WERI-Rb-1 (cell line): ENCODE results near the gene C19orf81.

Experiments used
- DNase-seq: peaks from one replicate; pipeline ENCODE4 v3.0.0-alpha.2; 2020
- H3K27ac ChIP-seq: fragments of 250-450 bp; sonication (Bioruptor Pico); 2 replicates; pipeline ENCODE4 v1.5.1; 2020; ENCODE audit warnings: mild to moderate bottlenecking, moderate library complexity
- H3K27me3 ChIP-seq: fragments of 250-450 bp; sonication (Bioruptor Pico); 2 replicates; pipeline ENCODE4 v1.5.1; 2021; ENCODE audit warnings: mild to moderate bottlenecking, low read depth, moderate library complexity; ENCODE audit not compliant: insufficient read depth, severe bottlenecking
- H3K36me3 ChIP-seq: fragments of 250-450 bp; sonication (Bioruptor Pico); 2 replicates; pipeline ENCODE4 v1.5.1; 2020; ENCODE audit warnings: mild to moderate bottlenecking, moderate library complexity
- H3K4me3 ChIP-seq: 2 replicates; pipeline ENCODE4 v1.5.1; 2011; ENCODE audit warnings: low read depth, mild to moderate bottlenecking, control low read depth, low read length
- H3K9me3 ChIP-seq: fragments of 250-450 bp; sonication (Bioruptor Pico); 2 replicates; pipeline ENCODE4 v1.5.1; 2021; ENCODE audit warnings: mild to moderate bottlenecking, moderate library complexity; ENCODE audit not compliant: severe bottlenecking
- TF ChIP-seq, protein P1 (sequence below): IDR thresholded peaks from 2 replicates; pipeline ENCODE4 v1.5.1; 2011; ENCODE audit warnings: low read depth, mild to moderate bottlenecking, control low read depth, inconsistent platforms, low read length

The C19orf81 gene

DNA sequence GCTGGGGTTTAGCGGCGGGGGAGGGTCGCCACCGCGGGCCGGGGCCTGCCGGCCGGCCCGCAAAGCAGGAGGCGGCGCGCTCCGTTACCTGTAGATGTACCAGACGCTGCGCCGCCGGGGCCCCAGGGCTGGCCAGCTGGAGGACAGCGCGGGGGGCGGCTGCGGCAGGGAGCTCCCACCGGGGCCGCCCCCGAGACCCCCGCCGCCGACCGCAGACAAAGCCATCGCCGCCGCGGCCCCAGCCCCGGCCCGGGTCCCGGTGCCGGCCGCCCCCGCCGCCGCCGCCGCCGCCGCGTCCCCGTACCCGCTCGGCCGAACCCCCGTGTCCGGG, 45.5 kb downstream of the C19orf81 start:
- TF ChIP-seq, protein P1, sequence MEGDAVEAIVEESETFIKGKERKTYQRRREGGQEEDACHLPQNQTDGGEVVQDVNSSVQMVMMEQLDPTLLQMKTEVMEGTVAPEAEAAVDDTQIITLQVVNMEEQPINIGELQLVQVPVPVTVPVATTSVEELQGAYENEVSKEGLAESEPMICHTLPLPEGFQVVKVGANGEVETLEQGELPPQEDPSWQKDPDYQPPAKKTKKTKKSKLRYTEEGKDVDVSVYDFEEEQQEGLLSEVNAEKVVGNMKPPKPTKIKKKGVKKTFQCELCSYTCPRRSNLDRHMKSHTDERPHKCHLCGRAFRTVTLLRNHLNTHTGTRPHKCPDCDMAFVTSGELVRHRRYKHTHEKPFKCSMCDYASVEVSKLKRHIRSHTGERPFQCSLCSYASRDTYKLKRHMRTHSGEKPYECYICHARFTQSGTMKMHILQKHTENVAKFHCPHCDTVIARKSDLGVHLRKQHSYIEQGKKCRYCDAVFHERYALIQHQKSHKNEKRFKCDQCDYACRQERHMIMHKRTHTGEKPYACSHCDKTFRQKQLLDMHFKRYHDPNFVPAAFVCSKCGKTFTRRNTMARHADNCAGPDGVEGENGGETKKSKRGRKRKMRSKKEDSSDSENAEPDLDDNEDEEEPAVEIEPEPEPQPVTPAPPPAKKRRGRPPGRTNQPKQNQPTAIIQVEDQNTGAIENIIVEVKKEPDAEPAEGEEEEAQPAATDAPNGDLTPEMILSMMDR, result no peak
- Histone ChIP-seq H3K27me3 (no peaks in the 10 kb centered on the region), H3K9me3 (no peaks in the 10 kb centered on the region), H3K36me3 (no peaks in the 10 kb centered on the region; the same call in 1 of the 2 replicates), H3K27ac (peak overlapping the region; percentile 51; the same call in 1 of the 2 replicates), H3K4me3 (peak overlapping the region; percentile 71)
- DNase-seq, result no peak

DNA sequence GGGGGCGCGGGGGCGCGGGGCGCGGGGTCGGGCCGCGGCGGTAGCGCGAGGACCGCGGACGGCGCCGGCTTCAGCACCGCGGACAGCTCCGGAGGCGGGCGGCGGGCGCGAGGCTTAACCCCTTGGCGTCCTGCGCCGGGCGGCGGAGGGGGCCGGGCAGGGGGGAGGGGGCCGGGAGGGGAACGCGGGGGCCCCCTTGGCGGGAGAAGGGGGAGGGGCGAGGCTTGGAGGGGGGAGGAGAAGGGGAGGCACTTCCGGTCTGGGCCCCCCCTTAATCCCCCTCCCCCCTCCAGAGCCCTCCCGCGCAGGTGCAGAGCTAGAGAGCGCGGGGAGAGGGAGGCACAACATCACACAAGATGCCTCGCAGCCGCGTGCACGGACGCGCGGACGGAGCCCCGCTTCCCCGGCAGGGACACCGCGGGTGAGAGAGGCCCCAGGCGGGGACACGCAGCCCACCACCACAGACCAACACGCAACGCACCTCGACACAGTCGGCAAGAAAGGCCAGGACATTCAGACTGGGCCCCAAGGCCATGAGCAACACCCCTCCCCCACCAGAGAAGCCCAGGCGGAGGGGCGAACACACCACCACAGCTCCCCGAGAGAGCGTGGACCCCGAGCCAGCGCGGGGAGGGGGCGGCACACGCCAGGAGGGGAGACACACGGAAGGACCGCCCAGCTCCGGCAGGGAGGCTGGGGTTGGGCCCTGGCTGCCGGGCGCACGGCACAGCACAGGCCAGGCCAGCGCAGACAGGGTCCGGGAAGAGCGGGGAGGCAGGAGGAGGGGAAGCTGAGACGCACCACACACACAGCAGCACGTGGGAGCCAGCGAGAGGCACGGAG, 46.2 kb downstream of the C19orf81 start:
- Histone ChIP-seq H3K27ac (peak overlapping the region; percentile 84), H3K4me3 (peak overlapping the region; percentile 79), H3K36me3 (no peaks in the 10 kb centered on the region; the same call in 1 of the 2 replicates), H3K27me3 (no peaks in the 10 kb centered on the region), H3K9me3 (no peaks in the 10 kb centered on the region)
- DNase-seq, result peak; percentile 84
- TF ChIP-seq, protein P1, result no peak

DNA sequence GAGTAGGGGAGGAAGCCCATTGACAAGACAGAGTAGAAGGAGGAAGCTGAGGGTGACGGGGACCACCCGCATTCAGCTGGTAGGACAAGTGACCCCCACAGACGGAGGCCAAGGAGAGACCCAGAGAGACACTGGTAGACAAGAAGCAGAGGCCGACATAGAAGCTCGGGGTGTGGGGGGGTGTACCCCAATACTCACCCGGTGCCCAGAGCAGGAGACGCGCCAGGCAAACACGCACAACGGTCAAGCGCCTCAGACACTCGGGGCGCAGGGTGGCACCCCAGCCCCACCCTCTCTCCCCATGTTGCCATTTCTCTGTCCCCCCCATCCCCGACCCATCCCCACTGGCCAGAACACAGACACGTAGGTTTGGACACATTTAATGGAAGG, 46.8 kb downstream of the C19orf81 start:
- no peaks in the 10 kb centered on the region; the same call in 1 of the 2 replicates for H3K36me3 ChIP-seq
- H3K27me3 ChIP-seq, result no peaks in the 10 kb centered on the region
- H3K9me3 ChIP-seq, result no peaks in the 10 kb centered on the region
- H3K27ac ChIP-seq, result peak overlapping the region; percentile 84
- no peak for DNase-seq
- TF ChIP-seq, protein P1, result no peak
- peak overlapping the region; percentile 79 for H3K4me3 ChIP-seq

DNA sequence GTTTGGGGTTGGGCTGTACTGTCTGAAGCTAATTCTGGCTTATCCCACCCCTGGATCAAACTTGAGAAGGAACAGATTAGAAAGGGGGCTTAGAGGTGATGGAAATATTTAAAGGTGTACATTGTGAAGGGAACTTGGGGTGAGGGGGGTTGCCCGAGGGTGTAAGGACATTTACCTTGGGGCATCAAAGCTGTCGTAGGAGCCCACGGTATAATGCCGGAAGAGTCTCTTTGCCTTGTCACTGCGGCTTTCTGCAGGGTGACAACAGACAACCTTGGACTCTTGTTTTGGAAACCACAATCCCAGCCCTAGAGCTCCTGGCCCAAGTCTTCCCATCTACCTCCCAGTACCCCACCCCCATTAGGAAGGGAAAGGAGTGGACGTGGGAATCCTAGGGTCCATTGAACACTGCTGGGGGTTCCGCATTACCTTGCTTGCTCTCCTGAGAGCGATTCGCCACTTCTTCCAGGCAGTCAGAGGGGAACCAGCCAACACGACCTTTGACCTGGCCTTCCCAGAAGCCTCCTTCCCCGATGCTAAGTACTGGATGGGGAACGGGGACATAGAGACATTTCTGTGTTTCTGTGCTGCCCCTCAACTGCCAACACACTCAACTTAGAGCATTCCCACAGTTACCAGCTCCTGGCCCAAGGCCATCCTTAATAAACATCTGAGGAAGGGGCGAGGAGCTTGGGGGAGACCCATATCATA, 48.3 kb downstream of the C19orf81 start:
- Histone ChIP-seq H3K4me3 (no peak overlapping the region), H3K36me3 (no peaks in the 10 kb centered on the region), H3K9me3 (no peaks in the 10 kb centered on the region), H3K27me3 (no peaks in the 10 kb centered on the region), H3K27ac (no peak overlapping the region)
- TF ChIP-seq, protein P1, result no peak
- DNase-seq, result no peak

DNA sequence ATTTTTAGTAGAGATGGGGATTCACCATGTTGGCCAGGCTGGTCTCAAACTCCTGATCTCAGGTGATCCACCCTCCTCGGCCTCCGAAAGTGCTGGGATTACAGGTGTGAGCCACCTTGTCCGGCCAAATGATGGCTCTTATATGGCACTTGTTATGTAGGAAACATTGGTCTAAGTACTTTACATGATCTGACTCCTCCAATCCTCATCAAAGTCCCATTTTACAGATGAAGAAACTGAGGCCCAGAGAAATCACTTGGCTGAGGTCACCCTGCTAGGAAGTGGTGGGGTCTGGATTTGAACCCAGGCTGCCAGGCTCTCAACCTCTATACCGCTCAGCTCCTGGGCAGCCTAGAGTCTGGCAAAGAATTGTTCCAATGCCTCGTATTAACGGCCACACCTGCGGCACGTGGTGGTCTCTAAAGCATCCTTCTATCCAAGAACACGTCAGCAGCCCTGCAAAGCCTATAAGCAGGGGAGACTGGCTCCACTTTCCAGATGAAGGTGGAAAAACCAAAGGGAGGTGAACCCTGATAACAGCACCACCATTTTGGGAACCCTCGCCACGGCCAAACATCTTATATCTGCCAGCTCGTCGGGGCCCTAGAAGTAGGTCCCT, 52.2 kb downstream of the C19orf81 start:
- Histone ChIP-seq H3K27ac (no peak overlapping the region), H3K4me3 (no peak overlapping the region), H3K9me3 (no peaks in the 10 kb centered on the region), H3K36me3 (no peaks in the 10 kb centered on the region), H3K27me3 (peaks cover 14% of the 10 kb centered on the region)
- no peak for DNase-seq
- TF ChIP-seq, protein P1, result no peak
